T-helper 2 cell (primary cell): ENCODE measurements around the gene KMT5C.

Experiments used
- DNase-seq, 5 experiments: peaks; one replicate each; pipeline versions ENCODE4 v3.0.0 to v3.0.0-alpha.2; 2012 to 2022

KMT5C gene

DNA sequence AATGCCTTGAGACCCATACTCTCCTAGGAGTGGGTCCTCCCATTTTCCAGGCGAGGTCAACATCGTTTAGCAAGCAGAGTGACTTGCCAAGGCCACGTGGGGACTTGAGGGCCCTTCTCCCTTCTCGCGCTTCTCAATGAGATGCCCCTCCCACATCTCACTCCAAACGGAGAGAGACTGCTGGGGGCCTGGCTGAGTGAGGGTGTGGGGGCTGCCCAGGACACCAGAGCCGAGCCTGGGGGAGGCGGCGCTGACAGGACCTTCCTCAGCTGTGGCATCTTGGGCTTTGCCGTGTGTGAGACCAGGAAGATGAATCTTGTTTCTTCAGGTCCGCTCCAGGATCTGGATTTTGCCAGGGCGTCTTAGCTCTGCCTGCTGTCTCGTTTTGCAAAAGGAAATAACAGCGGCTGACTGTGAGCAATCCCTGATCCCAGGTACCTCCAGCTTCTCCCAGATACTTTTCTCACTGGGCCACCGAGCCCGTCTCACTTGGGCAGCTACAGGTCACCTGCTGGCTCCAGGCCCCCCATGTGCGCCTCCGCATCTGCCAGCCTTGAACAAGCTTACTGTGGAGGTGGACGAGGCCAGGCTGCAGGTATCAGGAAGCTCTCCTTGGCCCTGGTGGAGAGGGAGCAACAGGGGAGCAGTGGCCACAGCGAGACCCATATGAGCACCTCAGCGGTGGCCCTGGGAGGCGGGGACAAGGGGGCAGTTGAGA lies 8.8 kb downstream of the KMT5C start:
- DNase-seq = no peak

DNA sequence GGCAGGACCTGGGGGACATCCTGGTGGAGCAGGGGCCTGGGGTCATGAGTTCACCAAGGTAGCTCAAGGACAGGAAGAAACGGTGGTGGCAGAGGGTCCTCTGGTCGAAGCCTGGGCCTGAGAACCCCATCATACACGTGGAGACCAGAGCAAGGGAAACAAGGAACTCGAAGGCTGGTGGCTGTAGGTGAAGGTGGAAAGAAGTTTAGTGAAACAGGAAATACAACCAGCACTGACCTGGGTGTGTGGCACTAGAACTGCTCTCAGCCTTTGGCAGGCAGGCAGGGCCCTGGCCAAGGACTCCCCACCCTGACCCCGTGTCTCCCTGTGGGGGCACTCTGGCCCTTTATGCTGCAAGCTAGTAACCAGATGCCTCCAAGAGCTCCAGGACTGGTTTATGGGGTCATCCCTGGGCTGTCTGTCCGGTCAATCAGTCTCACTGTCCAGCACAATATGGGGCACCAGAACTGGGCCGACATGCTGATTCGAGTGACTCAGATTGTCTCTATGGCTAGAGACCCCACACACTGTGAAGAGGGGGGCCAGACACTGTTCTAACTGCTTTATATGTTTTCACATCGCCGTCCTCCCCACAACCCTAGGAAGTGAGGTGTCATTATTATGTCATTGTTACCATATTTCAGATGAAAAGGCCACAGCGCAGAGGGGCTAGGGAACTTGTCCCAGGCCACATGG lies 11.1 kb downstream of the KMT5C start:
- no peak for DNase-seq

DNA sequence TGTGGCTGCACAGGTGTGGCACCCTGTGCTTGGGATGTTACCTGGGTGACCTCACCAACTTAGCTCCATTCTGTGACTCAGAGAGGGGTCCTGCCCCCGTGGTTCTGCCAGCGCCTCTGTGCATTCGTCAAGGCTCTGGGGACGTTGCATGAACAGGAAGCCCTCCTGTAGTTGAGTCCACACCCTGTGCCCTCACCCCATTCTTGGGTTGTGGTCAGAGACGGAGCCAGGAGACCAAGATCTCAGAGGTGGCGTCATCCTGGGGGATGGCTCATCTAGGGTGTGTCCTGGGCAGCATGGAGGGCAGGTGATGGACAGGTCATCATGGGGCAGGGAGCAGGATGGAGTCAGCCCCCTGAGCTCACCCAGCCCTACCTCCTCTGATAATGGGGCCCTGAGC lies 12.4 kb downstream of the KMT5C start:
- peak in 1 of 5 experiments; percentile 32 for DNase-seq

DNA sequence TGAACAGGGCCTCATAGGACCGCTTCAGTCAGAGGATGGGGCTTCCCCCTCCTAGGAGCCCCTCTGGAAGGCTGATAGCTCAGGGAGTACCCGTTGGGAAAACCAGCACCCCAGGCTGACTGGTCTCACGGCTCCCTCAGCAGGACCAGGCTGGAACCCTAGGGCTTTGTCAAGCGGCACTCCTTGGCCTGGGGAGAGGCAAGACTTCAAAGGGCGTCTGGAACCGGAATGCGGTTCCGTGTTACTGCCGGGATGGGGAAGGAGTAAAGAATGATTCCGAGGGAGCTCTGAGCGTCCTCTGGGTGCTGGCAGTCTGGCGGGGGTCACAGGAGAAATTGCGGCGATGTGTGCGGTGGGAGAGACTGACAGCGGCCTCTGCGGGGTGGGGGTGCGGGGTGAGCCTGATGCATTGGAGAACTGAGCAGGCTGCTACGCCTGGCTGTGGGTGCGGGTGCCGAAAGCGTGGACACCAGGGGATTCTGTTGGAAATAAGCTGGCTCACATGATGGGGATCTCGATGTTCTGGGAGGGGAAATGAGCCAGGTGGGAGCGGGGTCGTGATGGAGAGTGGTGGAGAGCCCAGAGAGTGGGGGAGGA lies 13.0 kb downstream of the KMT5C start:
- no peak for DNase-seq

DNA sequence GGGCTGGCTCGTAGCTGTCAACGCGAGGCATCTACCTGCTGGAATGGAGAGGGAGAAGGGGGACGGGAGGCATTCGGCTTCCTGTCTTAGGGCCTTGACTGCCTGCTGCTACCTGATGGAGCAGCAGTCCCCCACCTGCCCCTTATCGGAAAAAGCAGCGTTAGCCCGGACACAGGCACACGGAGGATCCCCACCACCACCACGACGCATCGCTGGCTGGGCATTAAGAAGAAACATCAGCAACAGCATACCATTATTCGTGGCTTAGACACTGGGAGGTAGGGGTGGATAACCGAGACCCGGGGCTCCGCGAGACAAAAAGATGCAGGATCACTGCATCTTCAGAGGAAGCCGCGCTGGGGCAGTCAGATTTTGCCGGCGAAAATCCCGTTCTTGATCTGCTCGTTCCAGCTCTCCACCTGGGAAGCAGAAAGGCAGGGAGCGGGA lies 13.7 kb downstream of the KMT5C start:
- DNase-seq = no peak

DNA sequence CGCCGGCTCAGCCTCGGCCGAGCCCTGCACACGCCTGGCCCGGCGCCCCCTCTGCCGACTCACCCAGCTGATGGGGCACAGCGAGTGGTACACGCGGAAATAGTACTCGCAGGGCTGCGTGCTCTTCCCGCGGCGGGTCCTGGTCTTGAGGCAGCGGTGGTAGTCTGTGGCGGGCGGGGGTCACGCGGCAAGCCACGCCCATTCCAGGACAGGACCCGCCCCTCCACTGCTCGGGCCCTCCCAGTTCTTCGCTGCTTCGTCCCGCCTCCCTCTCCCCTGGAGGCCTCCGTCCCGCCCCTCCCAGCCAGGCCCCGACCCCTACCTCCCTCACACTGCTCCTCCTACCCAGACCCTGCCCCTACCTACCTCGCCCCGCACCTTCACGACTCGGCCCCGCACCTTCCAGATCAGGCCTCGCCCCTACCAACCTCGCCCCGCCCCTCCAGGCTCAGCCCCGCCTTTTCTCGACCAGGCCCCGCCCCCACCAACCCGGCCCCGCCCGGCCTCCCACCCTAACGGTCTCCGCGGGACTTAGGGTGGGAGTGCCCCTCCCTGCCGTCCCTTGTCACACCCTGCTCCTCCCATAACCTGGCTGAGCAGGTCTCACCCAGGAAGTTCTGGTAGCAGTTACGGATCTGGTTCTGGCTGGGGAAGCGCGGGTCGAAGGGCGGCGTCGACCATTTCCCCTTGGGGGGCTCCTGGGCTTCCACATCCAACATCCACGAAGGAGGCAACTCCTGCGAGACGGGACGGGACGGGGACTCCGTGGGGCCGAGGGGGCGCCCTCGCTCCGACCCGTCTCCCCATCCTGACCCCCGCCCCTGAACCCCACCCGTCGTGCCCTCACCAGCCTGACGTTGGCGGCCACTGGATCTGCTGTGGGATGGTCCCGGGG lies 14.4 kb downstream of the KMT5C start:
- peak; percentile 46 to 73 (median 63) for DNase-seq

DNA sequence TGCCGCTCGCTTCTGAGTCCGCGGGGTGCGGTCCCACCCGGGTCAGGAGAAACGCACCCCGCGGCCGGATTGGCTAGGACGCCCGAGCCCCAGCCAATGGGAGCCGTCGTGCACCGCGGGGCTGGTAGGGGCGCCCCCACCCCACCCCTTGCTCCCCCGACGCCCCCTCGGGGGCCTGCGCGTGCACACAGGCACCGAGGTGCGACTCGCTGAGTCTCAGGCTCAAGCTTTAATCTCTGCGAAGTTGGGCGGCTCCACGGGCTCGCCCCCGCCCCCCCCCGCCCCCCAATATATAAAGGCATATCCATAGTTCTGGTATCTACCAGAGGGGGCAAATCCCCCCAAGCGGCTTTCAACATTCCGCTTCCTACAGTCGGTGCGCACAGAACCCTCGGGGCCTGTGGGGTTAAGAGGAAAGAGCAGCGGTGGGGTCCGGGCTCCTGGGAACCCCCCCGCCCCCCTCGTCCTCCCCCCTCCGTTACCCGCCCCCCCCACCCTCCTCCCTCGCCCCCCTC lies 15.1 kb downstream of the KMT5C start, which contains the start of gene COX6B2:
Gene COX6B2 (minus strand): TSS at position 22 of the 515 bp plus-strand sequence. CDS start 198 bp downstream, outside the sequence.
- DNase-seq = no peak

DNA sequence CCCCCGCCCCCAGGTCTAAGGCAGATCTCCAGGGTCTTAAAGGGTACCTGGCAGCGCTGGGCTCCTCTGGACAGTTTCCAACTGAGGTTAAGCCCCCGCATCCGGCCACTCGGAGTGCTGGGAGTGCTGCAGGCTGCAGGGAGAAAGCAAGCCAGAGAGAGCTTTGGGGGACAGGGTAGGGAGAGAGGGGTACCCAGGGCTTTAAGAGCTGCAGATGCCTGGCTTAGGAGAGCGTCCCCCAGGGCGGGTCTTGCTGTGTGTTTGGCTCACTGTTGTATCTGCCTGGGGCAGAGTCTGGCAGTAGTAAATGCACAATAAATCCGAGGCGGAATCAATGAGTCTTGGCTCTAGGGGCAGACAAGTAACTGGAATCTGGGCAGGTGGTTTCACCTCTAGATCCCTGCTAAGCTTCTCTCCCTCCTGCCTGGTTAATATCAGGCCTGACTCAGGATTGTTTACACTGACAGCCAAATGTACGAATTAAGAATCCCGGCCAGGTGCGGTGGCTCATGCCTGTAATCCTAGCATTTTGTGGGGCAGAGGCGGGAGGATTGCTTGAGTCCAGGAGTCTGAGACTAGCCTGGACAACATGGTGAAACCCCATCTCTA lies 15.6 kb downstream of the KMT5C start:
- no peak for DNase-seq

DNA sequence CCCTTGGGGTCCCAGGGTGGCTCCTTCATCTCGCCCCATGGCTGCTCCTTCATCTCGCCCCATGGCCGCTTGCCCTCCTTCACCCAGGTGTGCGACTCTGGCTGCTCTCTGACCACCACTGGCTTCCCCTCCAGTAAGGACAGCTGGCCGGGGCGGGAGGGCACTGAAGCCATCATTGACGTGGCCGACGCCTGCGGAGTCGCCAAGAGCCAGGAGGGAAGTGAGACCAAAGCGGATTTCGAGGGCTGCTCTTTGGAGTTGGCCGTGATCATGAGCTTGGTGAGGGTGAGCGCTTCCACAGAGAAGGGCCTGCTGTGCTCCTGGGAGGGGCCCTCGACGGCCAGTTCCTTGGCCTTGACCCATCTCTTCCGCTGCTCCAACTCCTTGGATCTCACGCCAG lies 18.8 kb downstream of the KMT5C start:
- no peak for DNase-seq

DNA sequence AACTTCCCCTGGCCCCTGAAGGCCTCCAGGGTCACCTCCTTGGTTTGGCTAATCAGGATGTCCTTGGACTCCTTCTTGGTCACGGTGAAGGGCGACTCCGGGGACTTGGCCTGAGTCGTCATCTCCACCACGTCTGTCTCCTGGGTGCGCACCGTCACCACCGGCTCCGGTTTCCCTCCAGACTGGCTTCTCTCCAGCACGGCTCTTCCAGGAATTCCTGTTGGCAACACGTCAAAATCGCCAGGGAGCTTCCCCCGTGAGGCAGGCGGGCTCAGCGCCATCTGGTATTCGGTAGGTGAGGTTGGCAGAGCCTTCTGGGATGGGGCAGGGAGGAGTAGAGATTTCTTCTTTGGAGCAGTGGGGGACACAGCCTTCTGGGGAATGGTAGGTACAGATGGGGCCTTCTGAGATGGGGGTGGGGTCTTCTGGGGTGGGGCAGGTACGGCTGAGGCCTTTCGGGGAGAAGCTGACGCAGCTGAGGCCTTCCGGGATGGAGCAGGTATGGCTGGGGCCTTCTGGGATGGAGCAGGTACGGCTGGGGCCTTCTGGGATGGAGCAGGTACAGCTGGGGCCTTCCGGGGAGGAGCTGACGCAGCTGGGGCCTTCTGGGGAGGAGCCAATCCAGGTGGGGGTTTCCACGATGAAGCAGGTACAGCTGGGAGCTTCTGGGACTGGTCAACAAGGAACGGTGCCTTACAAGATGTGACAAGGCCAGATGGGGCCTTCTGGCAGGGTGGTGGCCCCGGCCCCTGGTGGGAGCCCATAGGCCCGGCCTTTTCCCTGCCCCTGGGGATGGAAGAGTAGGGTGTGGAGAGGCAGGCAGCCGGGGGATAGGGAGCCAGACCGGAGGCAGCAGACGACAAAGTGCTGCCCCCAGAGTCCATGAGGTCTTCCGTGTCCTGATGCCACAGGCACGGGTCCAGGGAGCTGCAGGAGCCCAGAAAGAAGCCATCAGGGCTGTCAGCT lies 19.6 kb downstream of the KMT5C start:
- DNase-seq = no peak

DNA sequence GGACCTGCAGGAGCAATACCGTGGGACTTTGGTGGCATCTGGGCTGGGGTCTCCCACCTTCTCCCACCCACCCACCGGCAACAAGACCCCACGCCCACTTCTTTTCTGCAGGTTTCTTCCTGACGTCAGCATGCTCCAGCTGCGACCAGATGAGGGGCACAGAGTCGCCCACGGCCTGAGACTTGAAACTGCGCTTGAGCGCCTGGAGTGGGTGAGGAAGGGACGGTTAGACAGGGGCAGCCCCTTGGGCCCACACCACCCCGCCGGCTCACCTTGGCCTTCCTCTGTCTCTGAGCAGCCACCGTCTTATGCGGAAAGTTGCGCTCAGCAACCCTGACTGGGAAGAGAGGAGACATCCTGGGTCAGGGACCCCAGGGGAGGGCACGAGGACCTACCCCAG lies 21.2 kb downstream of the KMT5C start:
- no peak for DNase-seq

DNA sequence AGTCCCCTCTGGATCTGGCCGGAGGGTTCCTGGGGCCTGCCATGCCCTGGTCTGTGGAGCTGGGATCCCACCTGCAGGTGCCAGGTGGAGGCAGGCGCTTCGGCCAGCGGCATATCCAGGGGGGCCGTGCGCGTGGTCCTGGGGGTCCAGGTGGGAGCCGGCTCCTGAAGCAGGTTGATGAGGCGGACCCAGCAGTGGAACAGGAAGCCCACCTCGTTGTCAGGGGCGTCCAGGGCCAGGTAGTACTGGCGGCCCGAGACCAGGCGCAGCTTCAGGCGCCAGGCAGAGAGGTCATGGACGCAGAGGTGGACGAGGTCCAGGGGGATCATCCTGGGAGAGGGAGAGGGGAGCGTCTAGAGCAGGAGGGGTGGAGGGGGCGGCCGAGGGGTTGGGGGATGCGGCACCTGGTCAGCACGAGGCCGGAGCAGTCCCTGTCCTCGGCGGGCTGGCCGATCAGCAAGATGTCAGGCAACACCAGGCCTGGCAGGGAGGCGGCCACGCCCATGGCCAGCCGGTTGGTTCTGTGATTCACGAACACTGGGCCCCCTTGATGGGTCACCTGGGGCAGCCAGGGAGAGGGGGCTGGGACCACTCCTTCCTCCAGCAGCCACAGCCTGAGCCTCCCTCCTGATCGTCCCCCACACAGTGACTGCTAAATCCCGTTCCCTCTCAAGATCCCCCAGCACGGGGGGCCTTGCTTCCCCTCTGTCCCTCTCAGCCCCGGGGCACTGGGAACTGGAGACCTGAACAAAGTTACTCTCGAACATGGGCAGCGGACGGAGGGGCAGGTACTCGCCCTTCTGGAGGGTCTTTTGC lies 22.7 kb downstream of the KMT5C start:
- no peak for DNase-seq

DNA sequence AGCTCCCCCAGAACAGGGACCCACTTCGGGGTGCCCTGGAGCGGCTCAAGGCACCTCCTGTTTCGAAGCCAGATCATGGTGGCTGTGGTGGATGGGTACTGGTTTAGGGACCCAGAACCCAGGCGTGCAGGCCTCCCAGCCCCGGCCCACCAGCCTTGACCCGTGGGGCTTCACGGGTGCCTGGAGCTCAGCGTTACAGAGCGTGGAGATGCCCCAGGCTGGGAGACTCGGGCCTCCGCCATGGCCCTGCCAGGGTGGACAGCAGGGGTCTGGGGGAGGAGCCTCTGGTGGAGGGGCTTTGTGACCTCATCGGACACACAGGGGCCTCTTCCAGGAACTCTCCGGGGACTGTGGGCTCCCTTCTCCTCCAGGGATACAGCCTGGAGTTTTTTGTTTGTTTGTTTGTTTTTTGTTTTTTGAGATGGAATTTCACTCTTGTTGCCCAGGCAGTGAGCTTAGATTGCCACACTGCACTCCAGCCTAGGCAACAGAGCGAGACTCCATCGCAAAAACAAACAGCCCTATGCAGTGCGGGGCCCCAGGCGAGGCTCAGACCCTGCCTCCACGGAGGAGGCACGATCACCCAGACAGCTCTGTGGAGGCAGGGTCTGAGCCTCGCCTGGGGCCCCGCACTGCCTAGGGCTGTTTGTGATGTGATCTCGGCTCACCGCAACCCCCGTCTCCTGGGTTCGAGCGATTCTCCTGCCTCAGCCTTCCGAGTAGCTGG lies 23.5 kb downstream of the KMT5C start, which contains the start of gene GARIN5B:
Gene GARIN5B (minus strand): TSS at position 271 of the 727 bp plus-strand sequence. CDS start 194 bp downstream, at position 77.
- no peak for DNase-seq

DNA sequence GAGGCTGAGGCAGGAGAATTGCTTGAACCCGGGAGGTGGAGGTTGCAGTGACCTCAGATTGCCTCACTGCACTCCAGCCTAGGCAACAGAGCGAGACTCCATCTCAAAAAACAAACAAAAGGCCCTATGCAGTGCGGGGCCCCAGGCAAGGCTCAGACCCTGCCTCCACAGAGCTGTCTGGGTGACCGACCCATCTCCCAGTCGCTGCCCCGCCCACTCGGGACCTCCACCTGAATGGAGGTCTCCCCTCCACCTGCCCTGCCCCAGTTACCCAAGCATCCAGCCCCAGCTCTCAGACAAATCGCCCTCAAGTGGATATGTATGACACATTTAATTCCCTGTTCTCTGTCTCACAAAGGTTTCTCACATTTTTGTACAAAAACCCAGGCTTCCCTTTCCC lies 25.6 kb downstream of the KMT5C start:
- no peak for DNase-seq

DNA sequence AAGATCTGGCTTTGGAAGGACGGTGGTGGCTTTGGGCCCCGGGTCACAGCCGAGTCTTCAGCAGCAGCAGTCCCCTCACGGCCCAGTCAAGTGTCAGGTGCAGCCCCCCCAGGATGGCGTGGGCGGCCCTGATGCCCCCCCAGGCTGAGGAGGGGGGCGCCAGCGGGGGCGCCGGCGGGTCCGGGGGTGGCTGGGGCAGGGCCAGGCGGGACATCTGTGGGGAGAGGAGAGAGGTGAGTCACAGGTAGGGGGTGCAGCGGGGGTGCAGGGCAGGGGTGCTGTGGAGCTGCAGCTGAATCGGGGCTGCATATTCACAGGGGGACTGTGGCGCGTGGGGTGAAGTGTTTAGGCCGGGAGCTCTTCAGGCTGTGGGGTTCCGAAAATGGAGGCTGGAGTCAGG lies 26.3 kb downstream of the KMT5C start:
- DNase-seq = no peak

DNA sequence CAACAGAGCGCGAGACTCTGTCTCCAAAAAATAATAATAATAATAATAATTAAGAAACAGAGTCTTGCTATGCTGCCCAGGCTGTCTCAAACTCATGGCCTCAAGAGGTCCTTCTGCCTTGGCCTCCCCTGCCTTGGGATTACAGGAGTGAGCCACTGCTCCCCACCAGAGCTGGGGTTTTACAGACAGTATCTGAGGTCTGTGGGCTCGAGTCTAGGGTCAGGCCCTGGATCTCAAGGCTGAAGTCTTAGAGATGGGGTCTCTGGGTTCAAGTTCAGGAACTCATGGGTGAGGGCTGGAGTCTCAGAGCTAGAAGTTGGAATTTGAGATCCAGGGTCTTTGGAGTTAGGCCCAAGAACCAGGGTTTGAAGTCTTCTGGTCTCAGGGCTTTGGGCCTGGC lies 27.1 kb downstream of the KMT5C start:
- no peak for DNase-seq

DNA sequence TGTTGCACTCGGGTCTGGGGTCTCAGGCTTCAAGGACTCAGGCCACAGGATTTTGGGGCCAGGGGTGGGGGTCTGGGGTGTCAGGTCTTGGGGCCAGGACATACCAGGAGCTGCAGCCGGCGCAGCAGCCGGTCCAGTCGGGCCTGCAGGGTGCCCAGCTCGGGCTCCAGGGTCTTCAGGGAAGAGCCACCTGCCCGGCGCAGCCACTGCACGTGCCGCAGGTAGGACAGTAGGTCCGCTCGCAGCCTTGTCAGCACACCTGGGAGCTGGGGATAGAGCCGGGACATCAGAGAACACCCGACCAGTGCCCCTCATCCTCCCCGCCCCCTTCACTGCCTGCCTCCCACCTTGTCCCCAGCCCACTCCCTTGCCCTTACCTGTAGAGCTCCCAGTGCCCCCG lies 28.4 kb downstream of the KMT5C start:
- no peak for DNase-seq

DNA sequence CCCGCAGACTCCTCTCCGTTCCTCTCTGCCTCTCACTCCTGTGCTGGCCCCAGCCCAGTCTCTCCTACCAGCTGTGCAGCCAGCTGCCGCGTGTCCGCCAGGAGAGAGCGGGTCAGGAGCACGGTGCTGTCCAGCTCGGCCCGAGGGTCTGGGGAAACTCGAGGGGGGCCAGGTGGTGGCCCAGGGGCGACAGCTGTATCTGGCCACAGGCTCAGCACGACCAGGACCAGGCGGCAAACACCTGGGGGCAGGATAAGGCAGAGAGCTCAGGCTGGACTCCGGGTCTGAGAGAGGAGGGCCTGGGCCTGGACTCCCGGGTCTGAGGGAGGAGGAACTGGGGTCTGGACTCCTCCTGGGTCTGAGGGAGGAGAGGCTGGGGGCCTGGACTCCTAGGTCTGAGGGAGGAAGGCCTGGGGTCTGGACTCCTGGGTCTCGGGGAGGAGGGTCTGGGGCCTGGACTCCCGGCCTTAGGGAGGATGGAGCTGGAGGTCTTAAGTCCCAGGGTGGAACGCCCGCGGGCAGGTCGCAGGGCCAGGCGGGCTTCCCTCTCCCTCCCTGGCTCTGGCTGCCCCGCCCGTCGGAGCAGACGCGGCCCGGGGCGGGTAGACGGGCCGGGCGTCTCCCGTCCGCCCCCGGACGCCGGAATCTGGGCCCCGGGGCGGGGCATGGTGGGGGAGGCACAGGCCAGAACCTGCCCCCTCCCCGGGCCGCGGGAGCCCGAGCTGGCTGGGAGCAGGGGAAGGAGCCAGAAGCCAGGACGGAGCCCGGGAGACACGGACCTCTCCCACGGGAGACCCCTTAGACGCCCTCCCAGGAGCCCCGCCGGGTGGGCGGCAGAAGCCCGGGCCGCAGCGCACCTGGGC lies 29.3 kb downstream of the KMT5C start:
- no peak for DNase-seq
